ENCODE results near the gene GUSB.

Gene GUSB

DNA sequence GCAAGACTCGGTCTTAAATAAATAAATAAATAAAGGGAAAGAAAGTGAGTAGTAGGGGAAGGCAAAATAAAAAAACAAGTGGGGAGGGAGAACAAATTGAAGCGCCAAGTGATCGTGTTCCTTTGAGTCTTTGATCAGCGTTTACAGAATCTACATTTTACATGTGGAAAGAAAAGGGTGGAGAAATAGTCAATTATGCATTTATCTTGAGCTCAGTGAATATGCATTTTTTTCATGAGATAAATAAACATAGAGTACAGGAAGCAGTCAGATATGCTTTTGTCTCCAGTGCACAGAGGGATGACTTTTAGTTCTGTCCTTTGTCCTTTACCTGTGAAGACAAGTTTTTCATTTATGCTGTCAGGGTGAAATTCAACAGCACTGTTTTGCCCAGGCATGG lies 6.1 kb upstream of the GUSB start:
- H3K27ac ChIP-seq (ENCODE audit: low read length): no peak overlapping the region
- no peaks in the 10 kb centered on the region for H3K79me2 ChIP-seq (ENCODE audit: insufficient read depth, low read length)
- TF ChIP-seq, protein P1, sequence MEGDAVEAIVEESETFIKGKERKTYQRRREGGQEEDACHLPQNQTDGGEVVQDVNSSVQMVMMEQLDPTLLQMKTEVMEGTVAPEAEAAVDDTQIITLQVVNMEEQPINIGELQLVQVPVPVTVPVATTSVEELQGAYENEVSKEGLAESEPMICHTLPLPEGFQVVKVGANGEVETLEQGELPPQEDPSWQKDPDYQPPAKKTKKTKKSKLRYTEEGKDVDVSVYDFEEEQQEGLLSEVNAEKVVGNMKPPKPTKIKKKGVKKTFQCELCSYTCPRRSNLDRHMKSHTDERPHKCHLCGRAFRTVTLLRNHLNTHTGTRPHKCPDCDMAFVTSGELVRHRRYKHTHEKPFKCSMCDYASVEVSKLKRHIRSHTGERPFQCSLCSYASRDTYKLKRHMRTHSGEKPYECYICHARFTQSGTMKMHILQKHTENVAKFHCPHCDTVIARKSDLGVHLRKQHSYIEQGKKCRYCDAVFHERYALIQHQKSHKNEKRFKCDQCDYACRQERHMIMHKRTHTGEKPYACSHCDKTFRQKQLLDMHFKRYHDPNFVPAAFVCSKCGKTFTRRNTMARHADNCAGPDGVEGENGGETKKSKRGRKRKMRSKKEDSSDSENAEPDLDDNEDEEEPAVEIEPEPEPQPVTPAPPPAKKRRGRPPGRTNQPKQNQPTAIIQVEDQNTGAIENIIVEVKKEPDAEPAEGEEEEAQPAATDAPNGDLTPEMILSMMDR (IDR thresholded peaks at IDR 0.05; ENCODE audit: borderline replicate concordance, extremely low read depth, low read length, poor library complexity, severe bottlenecking): no peak
- no peak for TF ChIP-seq EZH2 (IDR thresholded peaks at IDR 0.05; ENCODE audit: borderline replicate concordance, low read depth, low read length, severe bottlenecking)
- no peak overlapping the region for H3K4me2 ChIP-seq (ENCODE audit: insufficient read depth, low read length)
- H2AFZ ChIP-seq (ENCODE audit: low read depth, low read length): no peak overlapping the region
- 0 out of 2 replicates have a peak, but pooled peaks cover under 1% of the 10 kb centered on the region for H3K4me1 ChIP-seq (ENCODE audit: insufficient read depth, low read length)
- no peaks in the 10 kb centered on the region for H3K27me3 ChIP-seq (ENCODE audit: insufficient read depth, low read length, poor library complexity)
- no peak overlapping the region for H3K9ac ChIP-seq (ENCODE audit: low read depth, low read length)
- H4K20me1 ChIP-seq (ENCODE audit: insufficient read depth, low read length): no peaks in the 10 kb centered on the region
- DNase-seq: no peak
- H3K36me3 ChIP-seq (ENCODE audit: insufficient read depth, low read length): no peaks in the 10 kb centered on the region
- no peak overlapping the region for H3K4me3 ChIP-seq (ENCODE audit: low read depth in 1 of 2, low read length in 2 of 2)
- no peak for ATAC-seq (ENCODE audit: insufficient read depth, low read depth)
- H3K9me3 ChIP-seq (ENCODE audit: insufficient read depth, low read length, severe bottlenecking): no peaks in the 10 kb centered on the region

DNA sequence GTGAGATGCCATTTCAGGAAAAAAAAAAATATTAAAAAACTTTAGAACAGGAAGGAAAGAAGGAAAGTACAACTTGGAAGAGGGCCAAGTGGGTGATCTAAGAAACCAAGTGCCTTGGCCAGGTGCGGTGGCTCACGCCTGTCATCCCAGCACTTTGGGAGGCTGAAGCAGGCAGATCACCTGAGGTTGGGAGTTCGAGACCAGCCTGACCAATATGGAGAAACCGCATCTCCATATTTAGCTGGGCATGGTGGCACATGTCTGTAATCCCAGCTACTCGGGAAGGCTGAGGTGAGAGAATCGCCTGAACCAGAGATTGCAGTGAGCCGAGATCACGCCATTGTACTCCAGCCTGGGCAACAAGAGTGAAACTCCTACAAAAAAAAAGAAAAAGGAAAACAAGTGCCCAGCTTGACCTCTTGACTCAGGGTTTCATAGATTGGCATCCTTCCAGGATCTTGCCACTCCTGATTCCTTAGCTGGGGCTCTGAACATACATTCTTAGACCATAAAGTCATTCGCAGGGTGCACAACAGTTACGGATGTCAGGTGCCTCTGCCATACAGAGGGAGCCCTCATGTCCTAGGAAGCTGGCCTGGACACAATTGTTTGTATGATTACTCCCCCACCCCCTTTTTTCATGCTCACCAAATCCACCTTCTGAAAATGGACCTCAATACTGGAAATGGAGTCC lies 2.1 kb upstream of the GUSB start:
- Histone ChIP-seq H3K9me3 (ENCODE audit: insufficient read depth, low read length, severe bottlenecking) (no peaks in the 10 kb centered on the region), H2AFZ (ENCODE audit: low read depth, low read length) (peak overlapping the region; percentile 39), H4K20me1 (ENCODE audit: insufficient read depth, low read length) (peaks cover 21% of the 10 kb centered on the region), H3K36me3 (ENCODE audit: insufficient read depth, low read length) (peaks cover 18% of the 10 kb centered on the region), H3K27me3 (ENCODE audit: insufficient read depth, low read length, poor library complexity) (no peaks in the 10 kb centered on the region), H3K4me1 (ENCODE audit: insufficient read depth, low read length) (peaks cover 29% of the 10 kb centered on the region), H3K9ac (ENCODE audit: low read depth, low read length) (no peak overlapping the region), H3K79me2 (ENCODE audit: insufficient read depth, low read length) (peaks cover 31% of the 10 kb centered on the region), H3K4me3 (ENCODE audit: low read depth in 1 of 2, low read length in 2 of 2) (no peak overlapping the region), H3K4me2 (ENCODE audit: insufficient read depth, low read length) (no peak overlapping the region), H3K27ac (ENCODE audit: low read length) (no peak overlapping the region)
- DNase-seq (no peak), ATAC-seq (ENCODE audit: insufficient read depth, low read depth) (no peak)
- TF ChIP-seq, protein P1 (IDR thresholded peaks at IDR 0.05; ENCODE audit: borderline replicate concordance, extremely low read depth, low read length, poor library complexity, severe bottlenecking): no peak
- no peak for TF ChIP-seq EZH2 (IDR thresholded peaks at IDR 0.05; ENCODE audit: borderline replicate concordance, low read depth, low read length, severe bottlenecking)

DNA sequence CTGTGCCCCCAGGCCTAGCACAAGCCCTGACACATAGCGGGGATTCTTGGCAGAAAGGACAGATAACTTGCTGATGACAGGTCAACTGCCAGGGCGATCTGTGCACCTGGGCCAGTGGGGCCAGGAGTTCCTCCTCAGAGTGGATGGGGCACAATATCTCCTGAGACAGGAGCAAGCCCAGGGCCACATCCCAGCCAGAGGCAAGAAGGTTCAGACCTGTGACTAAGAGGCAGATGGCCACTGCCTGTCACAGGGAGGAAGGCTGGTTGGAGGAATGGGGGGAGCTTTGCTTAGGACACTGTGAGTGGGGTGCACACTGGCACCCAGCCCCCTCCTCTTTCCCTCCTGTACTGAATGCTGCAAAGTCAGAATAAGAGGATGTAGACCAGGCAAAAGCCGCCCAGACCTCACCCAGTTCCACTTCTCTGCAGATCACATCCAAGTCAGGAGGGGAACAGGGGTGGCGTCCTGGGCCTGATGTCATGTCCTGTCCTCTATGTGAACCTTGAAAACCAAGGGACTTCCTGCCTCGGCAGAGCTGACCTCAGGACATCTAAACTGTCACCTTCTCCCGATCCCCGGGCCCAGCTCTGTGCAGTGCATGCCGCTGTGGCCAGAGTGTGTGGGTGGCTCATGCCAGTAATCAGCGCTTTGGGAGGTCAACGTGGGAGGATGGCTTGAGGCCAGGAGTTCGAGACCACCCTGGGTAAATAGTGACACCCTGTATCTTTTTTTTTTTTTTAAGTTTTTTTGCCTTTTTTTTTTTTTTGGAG lies 1.3 kb downstream of the GUSB start:
- peak overlapping the region; percentile 95 to 97; a peak in 3 of 4 replicates for H3K4me3 ChIP-seq (ENCODE audit: low read depth in 1 of 2, low read length in 2 of 2)
- peak; percentile 52 for DNase-seq

More for the DNA sequence above, 1.3 kb downstream of the GUSB start:
- peaks cover 50% of the 10 kb centered on the region for H3K79me2 ChIP-seq (ENCODE audit: insufficient read depth, low read length)
- no peaks in the 10 kb centered on the region for H3K9me3 ChIP-seq (ENCODE audit: insufficient read depth, low read length, severe bottlenecking)
- H2AFZ ChIP-seq (ENCODE audit: low read depth, low read length): no peak overlapping the region
- H3K36me3 ChIP-seq (ENCODE audit: insufficient read depth, low read length): peaks cover 41% of the 10 kb centered on the region
- H3K4me2 ChIP-seq (ENCODE audit: insufficient read depth, low read length): peak overlapping the region; percentile 92
- peak; percentile 28 for ATAC-seq (ENCODE audit: insufficient read depth, low read depth)
- no peaks in the 10 kb centered on the region for H3K27me3 ChIP-seq (ENCODE audit: insufficient read depth, low read length, poor library complexity)
- no peak for TF ChIP-seq EZH2 (IDR thresholded peaks at IDR 0.05; ENCODE audit: borderline replicate concordance, low read depth, low read length, severe bottlenecking)
- TF ChIP-seq, protein P1 (IDR thresholded peaks at IDR 0.05; ENCODE audit: borderline replicate concordance, extremely low read depth, low read length, poor library complexity, severe bottlenecking): no peak
- peak overlapping the region; percentile 99 for H3K9ac ChIP-seq (ENCODE audit: low read depth, low read length)
- peak overlapping the region; percentile 78 for H3K27ac ChIP-seq (ENCODE audit: low read length)
- H3K4me1 ChIP-seq (ENCODE audit: insufficient read depth, low read length): peaks cover 31% of the 10 kb centered on the region
- peaks cover 28% of the 10 kb centered on the region for H4K20me1 ChIP-seq (ENCODE audit: insufficient read depth, low read length)
